Esophagus squamous epithelium (tissue), 5 donors: ENCODE results near the gene UBL3. TPM values are rescaled to one million over a fixed set of nuclear protein-coding genes. Genes with fewer than 3 reads are reported as not detected.

Experiments used
- DNase-seq: peaks from one replicate; lab custom pipeline; 2025; lab: John Stamatoyannopoulos, UW
- H3K27ac ChIP-seq, 4 donors: fragments of 200-600 bp; sonication (generic); one replicate each; pipeline ENCODE4 v1.5.1; 2016 to 2019; ENCODE audit warnings: mild to moderate bottlenecking in 1 of 4
- H3K27me3 ChIP-seq, 4 donors: fragments of 200-600 bp; sonication (generic); 1 replicate in 3 of 4; 2 replicates in 1 of 4; pipeline versions ENCODE4 v1.5.1 to v1.6.0; 2017 to 2021; ENCODE audit warnings: antibody characterized with exemption in 1 of 4
- H3K36me3 ChIP-seq, 3 donors: fragments of 200-600 bp; sonication (generic); one replicate each; pipeline ENCODE4 v1.5.1; 2016 to 2019
- H3K4me1 ChIP-seq, 3 donors: fragments of 200-600 bp; sonication (generic); one replicate each; pipeline ENCODE4 v1.5.1; 2017 to 2019
- H3K4me3 ChIP-seq, 4 donors: fragments of 200-600 bp; sonication (generic); 1 replicate in 3 of 4; 2 replicates in 1 of 4; pipeline ENCODE4 v1.5.1; 2016 to 2019; ENCODE audit warnings: mild to moderate bottlenecking in 2 of 4, moderate library complexity in 1 of 4
- H3K9me3 ChIP-seq, 3 donors: fragments of 200-600 bp; sonication (generic); one replicate each; pipeline ENCODE4 v1.5.1; 2016 to 2019
- CTCF ChIP-seq, 6 experiments: fragments of 450-650 bp in 4 of 6; fragments of 200-600 bp in 2 of 6; sonication (generic) in 2 of 6; IDR thresholded peaks; one replicate each; pipeline ENCODE4 v1.5.1; 2016 to 2019; ENCODE audit warnings: antibody characterized with exemption in 6 of 6, mild to moderate bottlenecking in 4 of 6, moderate library complexity in 4 of 6
- POLR2A ChIP-seq, 4 donors: fragments of 450-650 bp; IDR thresholded peaks; one replicate each; pipeline ENCODE4 v1.6.1; 2017; ENCODE audit warnings: antibody characterized with exemption in 4 of 4, mild to moderate bottlenecking in 4 of 4, moderate library complexity in 3 of 4
- WGBS, 2 donors: methylation state at CpG; one replicate each; pipeline ENCODE4 v1.1.5; 2018; 5-methylcytosine and 5-hydroxymethylcytosine counted together
- intact Hi-C: fragments of 100-400 bp; cut with DNase I; formaldehyde crosslinking; loops from one replicate; pipeline ENCODE4 v1.15.0; 2022
- total RNA-seq, 4 donors: library from RNA; depleted of rRNA; stranded (reverse); fragments of >200 nt; gene quantifications; one replicate each; pipeline ENCODE4 v1.1.0, GENCODE V29; 2016
- donor health status: DM: yes; HTN: yes; CAD: no.

The UBL3 gene
- total RNA-seq, 4 donors from 2014 or later: 28.1 to 47.1 (median 35.4) TPM

- intact Hi-C loops: no loop called here
- H3K36me3 ChIP-seq: no peaks in the 10 kb centered on the region
- H3K27ac ChIP-seq: no peak overlapping the region
- peaks cover 0 to 17% (median 0%) of the 10 kb centered on the region in 3 donors for H3K4me1 ChIP-seq
- no peak for DNase-seq
- no peak for TF ChIP-seq POLR2A (IDR thresholded peaks at IDR 0.05)
- H3K27me3 ChIP-seq: no peaks in the 10 kb centered on the region
- H3K9me3 ChIP-seq: no peaks in the 10 kb centered on the region
- H3K4me3 ChIP-seq: no peak overlapping the region
These were observed 42.2 kb downstream of the UBL3 start for GRCh38 chr13:29808264-29808663.

GRCh38 chr13:29805994-29806979, 44.1 kb downstream of the UBL3 start:
- no peak for TF ChIP-seq POLR2A (IDR thresholded peaks at IDR 0.05)
- TF ChIP-seq CTCF (IDR thresholded peaks at IDR 0.05): no peak
- no peaks in the 10 kb centered on the region for H3K9me3 ChIP-seq
- WGBS, 2 donors: 60 to 74% methylated on average over 7 of the region's 7 CpGs
- no peak for DNase-seq
- H3K4me1 ChIP-seq: peaks cover 0 to 23% (median 0%) of the 10 kb centered on the region in 3 donors
- H3K36me3 ChIP-seq: no peaks in the 10 kb centered on the region
- H3K4me3 ChIP-seq: no peak overlapping the region
- no peak overlapping the region for H3K27ac ChIP-seq
- H3K27me3 ChIP-seq: no peaks in the 10 kb centered on the region
- intact Hi-C loops: no loop called here

- DNase-seq: no peak
- intact Hi-C loops: no loop called here
- H3K4me3 ChIP-seq: no peak overlapping the region
- peaks cover 0 to 12% (median 0%) of the 10 kb centered on the region in 3 donors for H3K4me1 ChIP-seq
- no peaks in the 10 kb centered on the region for H3K27me3 ChIP-seq
- H3K9me3 ChIP-seq: no peaks in the 10 kb centered on the region
- WGBS, 2 donors: 86 to 88% methylated on average over 3 of the region's 3 CpGs
- TF ChIP-seq POLR2A (IDR thresholded peaks at IDR 0.05): no peak
- TF ChIP-seq CTCF (IDR thresholded peaks at IDR 0.05): no peak
- H3K36me3 ChIP-seq: no peaks in the 10 kb centered on the region
- H3K27ac ChIP-seq: no peak overlapping the region
These were observed 47.2 kb downstream of the UBL3 start for GRCh38 chr13:29803221-29803620.

DNA sequence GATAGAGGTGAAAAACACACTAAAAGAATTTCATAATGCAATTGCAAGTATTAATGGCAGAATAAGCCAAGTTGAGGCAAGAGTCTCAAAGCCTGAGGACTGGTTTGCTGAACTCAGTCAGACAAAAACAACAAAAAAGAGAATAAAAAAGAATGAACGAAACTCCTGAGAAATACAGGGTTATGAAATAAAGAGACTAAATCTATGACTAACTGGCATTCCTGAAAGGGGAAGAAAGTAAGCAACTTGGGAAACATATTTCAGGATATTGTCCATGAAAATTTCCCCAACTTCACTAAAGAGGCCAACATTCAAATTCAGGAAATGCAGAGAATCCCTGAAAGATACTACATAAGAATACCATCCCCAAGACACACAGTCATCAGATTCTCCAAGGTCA, 47.8 kb downstream of the UBL3 start:
- intact Hi-C loops: no loop called here
- no peak overlapping the region for H3K4me3 ChIP-seq
- no peaks in the 10 kb centered on the region for H3K27me3 ChIP-seq
- H3K36me3 ChIP-seq: no peaks in the 10 kb centered on the region
- no peak for DNase-seq
- 50 to 57% methylated on average over 1 of the region's 1 CpG for WGBS, 2 donors
- H3K9me3 ChIP-seq: no peaks in the 10 kb centered on the region
- H3K27ac ChIP-seq: no peak overlapping the region
- TF ChIP-seq POLR2A (IDR thresholded peaks at IDR 0.05) (no peak), CTCF (IDR thresholded peaks at IDR 0.05) (no peak)
- peaks cover 0 to 12% (median 0%) of the 10 kb centered on the region in 3 donors for H3K4me1 ChIP-seq

DNA sequence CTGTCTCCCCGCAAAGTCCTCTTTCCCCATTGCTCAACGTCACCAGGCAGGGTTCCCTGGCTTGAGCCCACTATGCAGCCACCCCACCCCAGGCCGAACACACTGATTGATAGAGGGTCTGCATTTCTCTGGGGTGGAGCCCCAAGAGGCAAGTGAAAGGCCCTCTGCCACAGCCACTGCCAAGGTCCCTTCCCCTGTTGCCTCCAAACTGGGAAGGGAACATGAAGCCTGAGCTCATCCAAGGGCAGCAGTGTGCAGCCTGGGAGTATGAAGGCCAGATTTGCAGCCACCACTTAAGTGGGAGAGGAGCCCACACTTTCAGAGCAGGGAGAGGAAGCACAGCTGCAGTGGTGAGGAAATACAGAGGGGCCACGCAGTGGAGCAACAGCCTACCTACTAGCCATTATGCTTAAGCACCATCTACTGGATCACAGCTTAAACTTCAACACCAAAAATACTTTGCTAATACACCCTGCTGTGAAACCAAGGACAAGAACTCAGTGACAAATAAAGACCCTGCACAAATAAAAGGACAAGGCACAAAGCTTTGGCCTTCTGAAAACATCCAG, 48.6 kb downstream of the UBL3 start:
- no peaks in the 10 kb centered on the region for H3K9me3 ChIP-seq
- DNase-seq: no peak
- TF ChIP-seq POLR2A (IDR thresholded peaks at IDR 0.05) (no peak), CTCF (IDR thresholded peaks at IDR 0.05) (no peak)
- H3K4me3 ChIP-seq: no peak overlapping the region
- WGBS, 2 donors: 92 to 94% methylated on average over 2 to 4 of the region's 4 CpGs
- H3K27me3 ChIP-seq: no peaks in the 10 kb centered on the region
- H3K4me1 ChIP-seq: peaks cover 0 to 12% (median 0%) of the 10 kb centered on the region in 3 donors
- no peaks in the 10 kb centered on the region for H3K36me3 ChIP-seq
- no peak overlapping the region for H3K27ac ChIP-seq
- intact Hi-C loops: no loop called here
